WTC11 (cell line): ENCODE measurements around the gene PPARA. TPM values are rescaled to one million over a fixed set of nuclear protein-coding genes. Genes with fewer than 3 reads are reported as not detected.
A peak's percentile ranks its signal among the peaks of the same experiment; 100 is the strongest.

ENCODE experiments used
- ATAC-seq: fragments of 200-7000 bp; cut with Tn5 transposase; 2 replicates; pipeline ENCODE4 v1.10.0; 2021; ENCODE audit warnings: mild to moderate bottlenecking, moderate library complexity
- CTCF ChIA-PET: fragments of 300-600 bp; sonication (Branson Sonifier 250); formaldehyde crosslinking; loops from one replicate; lab custom pipeline; 2021; ENCODE audit warnings: antibody characterized with exemption; lab: Charles Lee
- POLR2A ChIA-PET: fragments of 350-600 bp; sonication (Branson Sonifier 250); formaldehyde crosslinking; loops from one replicate; lab custom pipeline; 2021; ENCODE audit warnings: antibody characterized with exemption; lab: Charles Lee
- DNase-seq: peaks from one replicate; pipeline ENCODE4 v3.0.0; 2021; ENCODE audit warnings: low spot score
- H3K27ac Mint-ChIP-seq: 2 replicates; pipeline ENCODE4 v1.8.0; 2021; ENCODE audit warnings: mixed read lengths
- H3K27me3 Mint-ChIP-seq: 2 replicates; pipeline ENCODE4 v1.8.0; 2021; ENCODE audit warnings: low read depth, mild to moderate bottlenecking, moderate library complexity, mixed read lengths
- H3K36me3 Mint-ChIP-seq: 2 replicates; pipeline ENCODE4 v1.8.0; 2021; ENCODE audit warnings: mixed read lengths
- H3K4me1 Mint-ChIP-seq: 2 replicates; pipeline ENCODE4 v1.8.0; 2022; ENCODE audit warnings: mixed read lengths
- H3K4me3 Mint-ChIP-seq: 2 replicates; pipeline ENCODE4 v1.8.0; 2021; ENCODE audit warnings: mild to moderate bottlenecking, moderate library complexity, mixed read lengths
- H3K9me3 Mint-ChIP-seq: 2 replicates; pipeline ENCODE4 v1.8.0; 2021; ENCODE audit warnings: mixed read lengths
- CREB1 ChIP-seq: sonication (generic); formaldehyde crosslinking; IDR thresholded peaks from 2 replicates; pipeline ENCODE4 v1.8.0; 2023; ENCODE audit warnings: mild to moderate bottlenecking, missing genetic modification reagents
- CREM ChIP-seq: sonication (generic); formaldehyde crosslinking; IDR thresholded peaks from 2 replicates; pipeline ENCODE4 v1.8.1; 2022; ENCODE audit warnings: mild to moderate bottlenecking, missing genetic modification reagents, moderate library complexity
- E2F1 ChIP-seq: sonication (generic); formaldehyde crosslinking; IDR thresholded peaks from 2 replicates; pipeline ENCODE4 v1.8.0; 2022; ENCODE audit warnings: mild to moderate bottlenecking, missing genetic modification reagents
- EMX1 ChIP-seq: fragments of 250-450 bp; sonication (Bioruptor Pico); IDR thresholded peaks from 2 replicates; pipeline ENCODE4 v1.8.0; 2021; ENCODE audit warnings: mild to moderate bottlenecking
- ETV6 ChIP-seq: sonication (generic); formaldehyde crosslinking; IDR thresholded peaks from 2 replicates; pipeline ENCODE4 v1.8.1; 2022; ENCODE audit warnings: mild to moderate bottlenecking, missing genetic modification reagents
- GRHL2 ChIP-seq: fragments of 250-450 bp; sonication (Bioruptor Pico); IDR thresholded peaks from 2 replicates; pipeline ENCODE4 v1.8.0; 2022; ENCODE audit warnings: mild to moderate bottlenecking, moderate library complexity; ENCODE audit not compliant: insufficient replicate concordance, severe bottlenecking
- NR3C1 ChIP-seq: sonication (generic); formaldehyde crosslinking; conservative IDR thresholded peaks from 2 replicates; pipeline ENCODE4 v1.8.1; 2023; ENCODE audit warnings: low read depth, mild to moderate bottlenecking, missing genetic modification reagents
- SP1 ChIP-seq: sonication (generic); formaldehyde crosslinking; conservative IDR thresholded peaks from 2 replicates; pipeline ENCODE4 v1.8.1; 2022; ENCODE audit warnings: missing genetic modification reagents
- TEAD1 ChIP-seq: sonication (generic); formaldehyde crosslinking; IDR thresholded peaks from 2 replicates; pipeline ENCODE4 v1.8.0; 2022; ENCODE audit warnings: mild to moderate bottlenecking, missing genetic modification reagents
- ZNF423 ChIP-seq: fragments of 250-450 bp; sonication (Bioruptor Pico); IDR thresholded peaks from 2 replicates; pipeline ENCODE4 v2.1.2; 2022; ENCODE audit warnings: mild to moderate bottlenecking, moderate library complexity
- ZNF425 ChIP-seq: fragments of 250-450 bp; sonication (Bioruptor Pico); conservative IDR thresholded peaks from 2 replicates; pipeline ENCODE4 v1.9.0; 2021; ENCODE audit warnings: mild to moderate bottlenecking
- ZNF671 ChIP-seq: fragments of 250-450 bp; sonication (Bioruptor Pico); IDR thresholded peaks from 2 replicates; pipeline ENCODE4 v1.8.0; 2021; ENCODE audit warnings: mild to moderate bottlenecking
- total RNA-seq: library from RNA; stranded (reverse); gene quantifications from 3 replicates; pipeline ENCODE4 v1.2.3, GENCODE V29; 2021
- TF ChIP-seq, protein P1 (sequence below): sonication (generic); formaldehyde crosslinking; IDR thresholded peaks from 2 replicates; pipeline ENCODE4 v1.8.0; 2022; ENCODE audit warnings: mild to moderate bottlenecking, missing genetic modification reagents
- TF ChIP-seq, protein P2 (sequence below): fragments of 250-450 bp; sonication (Bioruptor Pico); IDR thresholded peaks from 2 replicates; pipeline ENCODE4 v1.9.0; 2021; ENCODE audit warnings: moderate library complexity, mild to moderate bottlenecking, inconsistent platforms, borderline replicate concordance
- TF ChIP-seq, protein P3 (sequence below): sonication (generic); formaldehyde crosslinking; IDR thresholded peaks from 2 replicates; pipeline ENCODE4 v1.8.1; 2023; ENCODE audit warnings: mild to moderate bottlenecking, missing genetic modification reagents, borderline replicate concordance

Gene PPARA
- total RNA-seq, 1 experiment from 2014 or later: 9.3 TPM

DNA sequence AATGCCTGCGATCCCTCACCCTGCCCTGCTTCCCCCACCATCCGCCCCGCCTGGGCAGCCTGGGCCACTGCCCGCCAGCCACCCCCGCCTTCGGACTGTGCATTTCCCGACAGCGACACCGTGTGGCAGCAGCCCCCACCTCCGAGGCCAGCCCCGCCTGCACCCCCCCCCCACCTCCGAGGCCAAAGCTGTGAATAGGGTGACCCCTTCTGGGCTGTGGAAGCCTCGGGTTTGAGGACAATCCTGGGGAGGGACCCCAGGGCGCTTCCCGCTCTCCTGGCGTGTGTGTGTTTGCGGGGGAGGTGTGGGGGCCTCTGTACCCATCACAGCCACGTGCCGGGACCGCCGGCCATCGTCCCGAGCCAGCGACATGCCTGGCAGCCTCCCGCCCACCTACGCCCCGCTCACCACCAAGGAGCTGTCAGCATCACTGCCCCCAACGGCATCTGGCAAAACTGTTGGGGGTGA is 33.8 kb upstream of the PPARA start (continued):
- TF ChIP-seq, protein P1, sequence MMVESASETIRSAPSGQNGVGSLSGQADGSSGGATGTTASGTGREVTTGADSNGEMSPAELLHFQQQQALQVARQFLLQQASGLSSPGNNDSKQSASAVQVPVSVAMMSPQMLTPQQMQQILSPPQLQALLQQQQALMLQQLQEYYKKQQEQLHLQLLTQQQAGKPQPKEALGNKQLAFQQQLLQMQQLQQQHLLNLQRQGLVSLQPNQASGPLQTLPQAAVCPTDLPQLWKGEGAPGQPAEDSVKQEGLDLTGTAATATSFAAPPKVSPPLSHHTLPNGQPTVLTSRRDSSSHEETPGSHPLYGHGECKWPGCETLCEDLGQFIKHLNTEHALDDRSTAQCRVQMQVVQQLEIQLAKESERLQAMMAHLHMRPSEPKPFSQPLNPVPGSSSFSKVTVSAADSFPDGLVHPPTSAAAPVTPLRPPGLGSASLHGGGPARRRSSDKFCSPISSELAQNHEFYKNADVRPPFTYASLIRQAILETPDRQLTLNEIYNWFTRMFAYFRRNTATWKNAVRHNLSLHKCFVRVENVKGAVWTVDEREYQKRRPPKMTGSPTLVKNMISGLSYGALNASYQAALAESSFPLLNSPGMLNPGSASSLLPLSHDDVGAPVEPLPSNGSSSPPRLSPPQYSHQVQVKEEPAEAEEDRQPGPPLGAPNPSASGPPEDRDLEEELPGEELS (CRISPR knock-in tag): no peak
- TF ChIP-seq ZNF423 (CRISPR knock-in tag): peak; percentile 81
- no peak for TF ChIP-seq E2F1 (CRISPR knock-in tag)
- TF ChIP-seq SP1 (CRISPR knock-in tag): no peak
- TF ChIP-seq ZNF671 (CRISPR knock-in tag): no peak
- no peak for TF ChIP-seq CREM (CRISPR knock-in tag)

GRCh38 chr22:46117206-46118199 is 32.8 kb upstream of the PPARA start:
- Mint-ChIP-seq H3K4me1 (no peaks in the 10 kb centered on the region), H3K9me3 (no peaks in the 10 kb centered on the region), H3K36me3 (no peaks in the 10 kb centered on the region), H3K27ac (no peak overlapping the region), H3K27me3 (no peaks in the 10 kb centered on the region), H3K4me3 (no peak overlapping the region)
- CTCF ChIA-PET: interaction anchor here (0.8 to 9.2 kb wide), 31 partner anchors 15 to 250 kb away, joined by 3 to 179 read pairs (median 6); partner anchors contain the start of genes CDPF1, GTSE1 and TRMU
- TF ChIP-seq TEAD1 (CRISPR knock-in tag) (no peak), EMX1 (no peak), ZNF425 (CRISPR knock-in tag) (no peak), E2F1 (CRISPR knock-in tag) (no peak), GRHL2 (CRISPR knock-in tag) (no peak), ETV6 (CRISPR knock-in tag) (no peak), NR3C1 (CRISPR knock-in tag) (no peak), CREB1 (CRISPR knock-in tag) (no peak)
- TF ChIP-seq, protein P2, sequence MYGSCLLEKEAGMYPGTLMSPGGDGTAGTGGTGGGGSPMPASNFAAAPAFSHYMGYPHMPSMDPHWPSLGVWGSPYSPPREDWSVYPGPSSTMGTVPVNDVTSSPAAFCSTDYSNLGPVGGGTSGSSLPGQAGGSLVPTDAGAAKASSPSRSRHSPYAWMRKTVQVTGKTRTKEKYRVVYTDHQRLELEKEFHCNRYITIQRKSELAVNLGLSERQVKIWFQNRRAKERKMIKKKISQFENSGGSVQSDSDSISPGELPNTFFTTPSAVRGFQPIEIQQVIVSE: no peak
- TF ChIP-seq, protein P3, sequence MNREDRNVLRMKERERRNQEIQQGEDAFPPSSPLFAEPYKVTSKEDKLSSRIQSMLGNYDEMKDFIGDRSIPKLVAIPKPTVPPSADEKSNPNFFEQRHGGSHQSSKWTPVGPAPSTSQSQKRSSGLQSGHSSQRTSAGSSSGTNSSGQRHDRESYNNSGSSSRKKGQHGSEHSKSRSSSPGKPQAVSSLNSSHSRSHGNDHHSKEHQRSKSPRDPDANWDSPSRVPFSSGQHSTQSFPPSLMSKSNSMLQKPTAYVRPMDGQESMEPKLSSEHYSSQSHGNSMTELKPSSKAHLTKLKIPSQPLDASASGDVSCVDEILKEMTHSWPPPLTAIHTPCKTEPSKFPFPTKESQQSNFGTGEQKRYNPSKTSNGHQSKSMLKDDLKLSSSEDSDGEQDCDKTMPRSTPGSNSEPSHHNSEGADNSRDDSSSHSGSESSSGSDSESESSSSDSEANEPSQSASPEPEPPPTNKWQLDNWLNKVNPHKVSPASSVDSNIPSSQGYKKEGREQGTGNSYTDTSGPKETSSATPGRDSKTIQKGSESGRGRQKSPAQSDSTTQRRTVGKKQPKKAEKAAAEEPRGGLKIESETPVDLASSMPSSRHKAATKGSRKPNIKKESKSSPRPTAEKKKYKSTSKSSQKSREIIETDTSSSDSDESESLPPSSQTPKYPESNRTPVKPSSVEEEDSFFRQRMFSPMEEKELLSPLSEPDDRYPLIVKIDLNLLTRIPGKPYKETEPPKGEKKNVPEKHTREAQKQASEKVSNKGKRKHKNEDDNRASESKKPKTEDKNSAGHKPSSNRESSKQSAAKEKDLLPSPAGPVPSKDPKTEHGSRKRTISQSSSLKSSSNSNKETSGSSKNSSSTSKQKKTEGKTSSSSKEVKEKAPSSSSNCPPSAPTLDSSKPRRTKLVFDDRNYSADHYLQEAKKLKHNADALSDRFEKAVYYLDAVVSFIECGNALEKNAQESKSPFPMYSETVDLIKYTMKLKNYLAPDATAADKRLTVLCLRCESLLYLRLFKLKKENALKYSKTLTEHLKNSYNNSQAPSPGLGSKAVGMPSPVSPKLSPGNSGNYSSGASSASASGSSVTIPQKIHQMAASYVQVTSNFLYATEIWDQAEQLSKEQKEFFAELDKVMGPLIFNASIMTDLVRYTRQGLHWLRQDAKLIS: no peak
- DNase-seq: no peak
- POLR2A ChIA-PET: no interaction called here
- ATAC-seq: no peak
